ENCODE results near the gene EVPL. TPM values are rescaled to one million over a fixed set of nuclear protein-coding genes. Genes with fewer than 3 reads are reported as not detected.

Gene EVPL
- total and polyA plus RNA-seq, 2 of the 13 experiments (the other 11 are each of a cell fraction or from before 2014, with no cell fraction given): 2.1 to 8.2 TPM

DNA sequence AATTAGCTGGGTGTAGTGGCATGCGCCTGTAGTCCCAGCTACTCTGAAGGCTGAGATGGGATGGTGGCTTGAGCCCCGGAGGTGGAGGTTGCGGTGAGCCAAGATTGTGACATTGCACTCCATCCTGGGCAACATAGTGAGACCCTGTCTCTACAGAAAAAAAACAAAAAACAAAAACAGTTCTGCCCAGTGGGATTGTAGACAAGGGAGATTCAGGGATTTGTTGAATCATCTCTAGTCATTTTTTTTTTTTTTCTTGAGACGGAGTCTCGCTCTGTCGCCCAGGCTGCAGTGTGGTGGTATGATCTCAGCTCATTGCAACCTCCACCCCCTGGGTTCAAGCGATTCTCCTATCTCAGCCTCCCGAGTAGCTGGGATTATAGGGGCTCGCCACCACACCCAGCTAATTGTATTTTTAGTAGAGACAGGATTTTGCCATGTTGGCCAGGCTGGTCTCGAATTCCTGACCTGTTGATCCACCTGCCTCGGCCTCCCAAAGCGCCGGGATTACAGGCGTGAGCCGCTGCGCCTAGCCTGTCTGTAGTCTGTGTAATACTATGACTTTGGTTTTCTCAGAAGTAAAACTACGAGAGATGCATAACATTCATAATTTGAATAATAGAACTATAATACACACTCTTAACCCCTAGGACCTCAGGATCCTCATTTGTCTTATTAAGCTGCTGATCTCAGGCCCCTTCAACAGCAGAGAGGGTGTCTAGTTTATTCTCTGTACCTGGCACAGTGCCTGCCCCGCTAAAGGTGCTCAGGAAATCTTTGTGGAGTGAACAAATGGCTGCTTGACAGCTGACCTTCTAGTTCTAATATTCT, 46.7 kb downstream of the EVPL start (continued):
- TF ChIP-seq, protein P1, sequence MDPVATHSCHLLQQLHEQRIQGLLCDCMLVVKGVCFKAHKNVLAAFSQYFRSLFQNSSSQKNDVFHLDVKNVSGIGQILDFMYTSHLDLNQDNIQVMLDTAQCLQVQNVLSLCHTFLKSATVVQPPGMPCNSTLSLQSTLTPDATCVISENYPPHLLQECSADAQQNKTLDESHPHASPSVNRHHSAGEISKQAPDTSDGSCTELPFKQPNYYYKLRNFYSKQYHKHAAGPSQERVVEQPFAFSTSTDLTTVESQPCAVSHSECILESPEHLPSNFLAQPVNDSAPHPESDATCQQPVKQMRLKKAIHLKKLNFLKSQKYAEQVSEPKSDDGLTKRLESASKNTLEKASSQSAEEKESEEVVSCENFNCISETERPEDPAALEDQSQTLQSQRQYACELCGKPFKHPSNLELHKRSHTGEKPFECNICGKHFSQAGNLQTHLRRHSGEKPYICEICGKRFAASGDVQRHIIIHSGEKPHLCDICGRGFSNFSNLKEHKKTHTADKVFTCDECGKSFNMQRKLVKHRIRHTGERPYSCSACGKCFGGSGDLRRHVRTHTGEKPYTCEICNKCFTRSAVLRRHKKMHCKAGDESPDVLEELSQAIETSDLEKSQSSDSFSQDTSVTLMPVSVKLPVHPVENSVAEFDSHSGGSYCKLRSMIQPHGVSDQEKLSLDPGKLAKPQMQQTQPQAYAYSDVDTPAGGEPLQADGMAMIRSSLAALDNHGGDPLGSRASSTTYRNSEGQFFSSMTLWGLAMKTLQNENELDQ (CRISPR knock-in tag; IDR thresholded peaks at IDR 0.05; ENCODE audit: borderline replicate concordance): no peak
- TF ChIP-seq PRMT3 (CRISPR knock-in tag; IDR thresholded peaks at IDR 0.05; ENCODE audit: borderline replicate concordance, low read depth) (no peak), ZNF7 (CRISPR knock-in tag; IDR thresholded peaks at IDR 0.05) (no peak), RARG (CRISPR knock-in tag; IDR thresholded peaks at IDR 0.05; ENCODE audit: low read depth) (no peak), MAFG (CRISPR knock-in tag; IDR thresholded peaks at IDR 0.05) (no peak), KDM2A (CRISPR knock-in tag; IDR thresholded peaks at IDR 0.05; ENCODE audit: borderline replicate concordance, low read depth) (0 out of 2 replicates have a peak, but pooled peaks have one; percentile 24), MIXL1 (CRISPR knock-in tag; IDR thresholded peaks at IDR 0.05) (no peak), SAP130 (CRISPR knock-in tag; IDR thresholded peaks at IDR 0.05; ENCODE audit: low read depth) (0 out of 2 replicates have a peak, but pooled peaks have one; percentile 13), ZNF83 (CRISPR knock-in tag; IDR thresholded peaks at IDR 0.05; ENCODE audit: borderline replicate concordance) (no peak), NFIC (IDR thresholded peaks at IDR 0.05; ENCODE audit: low read length) (no peak), ZSCAN30 (CRISPR knock-in tag; IDR thresholded peaks at IDR 0.05) (no peak), LCORL (IDR thresholded peaks at IDR 0.05) (no peak), LCORL (CRISPR knock-in tag; IDR thresholded peaks at IDR 0.05) (no peak), U2AF2 (IDR thresholded peaks at IDR 0.05; ENCODE audit: low read depth, low read length) (no peak)
- TF ChIP-seq, protein P2, sequence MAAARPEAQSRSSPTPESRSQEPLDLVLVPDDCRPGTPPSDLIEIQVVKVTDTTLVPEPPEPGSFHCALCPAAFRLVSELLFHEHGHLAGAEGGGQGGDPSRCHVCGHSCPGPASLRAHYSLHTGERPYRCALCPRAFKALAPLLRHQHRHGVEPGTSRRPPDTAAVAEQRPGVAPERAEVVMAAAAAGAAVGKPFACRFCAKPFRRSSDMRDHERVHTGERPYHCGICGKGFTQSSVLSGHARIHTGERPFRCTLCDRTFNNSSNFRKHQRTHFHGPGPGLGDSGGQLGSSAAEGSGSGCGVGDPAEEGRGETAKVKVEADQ (CRISPR knock-in tag; IDR thresholded peaks at IDR 0.05; ENCODE audit: borderline replicate concordance): no peak
- TF ChIP-seq, protein P3, sequence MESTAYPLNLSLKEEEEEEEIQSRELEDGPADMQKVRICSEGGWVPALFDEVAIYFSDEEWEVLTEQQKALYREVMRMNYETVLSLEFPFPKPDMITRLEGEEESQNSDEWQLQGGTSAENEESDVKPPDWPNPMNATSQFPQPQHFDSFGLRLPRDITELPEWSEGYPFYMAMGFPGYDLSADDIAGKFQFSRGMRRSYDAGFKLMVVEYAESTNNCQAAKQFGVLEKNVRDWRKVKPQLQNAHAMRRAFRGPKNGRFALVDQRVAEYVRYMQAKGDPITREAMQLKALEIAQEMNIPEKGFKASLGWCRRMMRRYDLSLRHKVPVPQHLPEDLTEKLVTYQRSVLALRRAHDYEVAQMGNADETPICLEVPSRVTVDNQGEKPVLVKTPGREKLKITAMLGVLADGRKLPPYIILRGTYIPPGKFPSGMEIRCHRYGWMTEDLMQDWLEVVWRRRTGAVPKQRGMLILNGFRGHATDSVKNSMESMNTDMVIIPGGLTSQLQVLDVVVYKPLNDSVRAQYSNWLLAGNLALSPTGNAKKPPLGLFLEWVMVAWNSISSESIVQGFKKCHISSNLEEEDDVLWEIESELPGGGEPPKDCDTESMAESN (CRISPR knock-in tag; conservative IDR thresholded peaks at IDR 0.05): no peak
- TF ChIP-seq, protein P4, sequence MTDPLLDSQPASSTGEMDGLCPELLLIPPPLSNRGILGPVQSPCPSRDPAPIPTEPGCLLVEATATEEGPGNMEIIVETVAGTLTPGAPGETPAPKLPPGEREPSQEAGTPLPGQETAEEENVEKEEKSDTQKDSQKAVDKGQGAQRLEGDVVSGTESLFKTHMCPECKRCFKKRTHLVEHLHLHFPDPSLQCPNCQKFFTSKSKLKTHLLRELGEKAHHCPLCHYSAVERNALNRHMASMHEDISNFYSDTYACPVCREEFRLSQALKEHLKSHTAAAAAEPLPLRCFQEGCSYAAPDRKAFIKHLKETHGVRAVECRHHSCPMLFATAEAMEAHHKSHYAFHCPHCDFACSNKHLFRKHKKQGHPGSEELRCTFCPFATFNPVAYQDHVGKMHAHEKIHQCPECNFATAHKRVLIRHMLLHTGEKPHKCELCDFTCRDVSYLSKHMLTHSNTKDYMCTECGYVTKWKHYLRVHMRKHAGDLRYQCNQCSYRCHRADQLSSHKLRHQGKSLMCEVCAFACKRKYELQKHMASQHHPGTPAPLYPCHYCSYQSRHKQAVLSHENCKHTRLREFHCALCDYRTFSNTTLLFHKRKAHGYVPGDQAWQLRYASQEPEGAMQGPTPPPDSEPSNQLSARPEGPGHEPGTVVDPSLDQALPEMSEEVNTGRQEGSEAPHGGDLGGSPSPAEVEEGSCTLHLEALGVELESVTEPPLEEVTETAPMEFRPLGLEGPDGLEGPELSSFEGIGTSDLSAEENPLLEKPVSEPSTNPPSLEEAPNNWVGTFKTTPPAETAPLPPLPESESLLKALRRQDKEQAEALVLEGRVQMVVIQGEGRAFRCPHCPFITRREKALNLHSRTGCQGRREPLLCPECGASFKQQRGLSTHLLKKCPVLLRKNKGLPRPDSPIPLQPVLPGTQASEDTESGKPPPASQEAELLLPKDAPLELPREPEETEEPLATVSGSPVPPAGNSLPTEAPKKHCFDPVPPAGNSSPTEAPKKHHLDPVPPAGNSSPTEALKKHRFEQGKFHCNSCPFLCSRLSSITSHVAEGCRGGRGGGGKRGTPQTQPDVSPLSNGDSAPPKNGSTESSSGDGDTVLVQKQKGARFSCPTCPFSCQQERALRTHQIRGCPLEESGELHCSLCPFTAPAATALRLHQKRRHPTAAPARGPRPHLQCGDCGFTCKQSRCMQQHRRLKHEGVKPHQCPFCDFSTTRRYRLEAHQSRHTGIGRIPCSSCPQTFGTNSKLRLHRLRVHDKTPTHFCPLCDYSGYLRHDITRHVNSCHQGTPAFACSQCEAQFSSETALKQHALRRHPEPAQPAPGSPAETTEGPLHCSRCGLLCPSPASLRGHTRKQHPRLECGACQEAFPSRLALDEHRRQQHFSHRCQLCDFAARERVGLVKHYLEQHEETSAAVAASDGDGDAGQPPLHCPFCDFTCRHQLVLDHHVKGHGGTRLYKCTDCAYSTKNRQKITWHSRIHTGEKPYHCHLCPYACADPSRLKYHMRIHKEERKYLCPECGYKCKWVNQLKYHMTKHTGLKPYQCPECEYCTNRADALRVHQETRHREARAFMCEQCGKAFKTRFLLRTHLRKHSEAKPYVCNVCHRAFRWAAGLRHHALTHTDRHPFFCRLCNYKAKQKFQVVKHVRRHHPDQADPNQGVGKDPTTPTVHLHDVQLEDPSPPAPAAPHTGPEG (CRISPR knock-in tag; IDR thresholded peaks at IDR 0.05): no peak

Measured in HepG2 (cell line).